SIG-M5 treated with dmso at 0.1 percent for 504 hours (cell line): ENCODE data around the gene PKDREJ.

ENCODE experiments used
- DNase-seq: peaks from one replicate; lab custom pipeline; 2025; ENCODE audit not compliant: unreplicated experiment; lab: John Stamatoyannopoulos, UW

The PKDREJ gene

DNA sequence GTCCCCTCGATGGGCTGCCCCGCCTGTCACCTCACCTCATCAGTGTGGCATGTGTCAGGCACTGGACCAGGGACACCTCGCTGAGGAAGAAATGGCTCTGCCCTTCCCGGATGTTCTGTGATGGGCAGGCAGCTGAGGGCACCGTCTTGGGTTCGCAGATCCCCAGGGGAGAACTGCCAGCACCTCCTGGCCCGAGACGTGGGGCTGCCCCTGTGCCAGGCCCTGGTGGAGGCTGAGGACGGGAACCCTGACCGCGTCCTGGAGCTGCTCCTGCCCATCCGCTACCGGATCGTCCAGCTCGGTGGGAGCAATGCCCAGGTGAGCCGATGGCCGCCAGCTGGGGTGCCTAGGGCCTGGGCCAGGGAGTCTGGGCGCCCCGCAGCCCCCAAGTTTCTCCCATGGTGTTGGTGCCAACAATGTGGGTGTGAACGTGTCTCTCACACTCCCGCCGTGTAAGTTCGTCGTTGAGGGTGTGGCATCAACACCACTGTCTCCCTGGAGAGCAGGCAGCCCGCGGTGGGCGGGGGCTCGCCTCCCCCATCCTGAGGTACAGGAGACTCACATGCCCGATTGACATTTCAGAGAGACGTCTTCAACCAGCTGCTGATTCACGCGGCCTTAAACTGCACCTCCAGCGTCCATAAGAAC, 26.2 kb upstream of the PKDREJ start:
- no peak for DNase-seq

DNA sequence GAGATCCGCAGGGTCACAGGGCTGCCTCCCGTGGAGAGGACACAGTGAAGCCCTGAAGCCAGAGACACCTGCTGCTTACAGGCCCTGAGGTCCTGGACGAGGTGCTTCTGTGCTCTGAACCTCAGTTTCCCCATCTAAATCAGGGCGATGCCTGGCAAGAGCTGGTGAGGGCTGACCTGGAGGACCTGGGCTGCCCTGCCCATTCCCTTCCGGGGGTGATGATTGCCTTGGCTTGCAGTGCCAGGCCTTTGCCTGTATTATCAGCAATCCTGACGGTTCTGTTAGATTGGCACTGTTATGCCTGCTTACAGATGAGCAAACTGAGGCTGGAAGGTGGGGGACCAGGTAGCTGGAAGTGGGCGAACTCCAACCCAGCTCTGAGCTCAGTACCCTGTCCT, 25.7 kb upstream of the PKDREJ start:
- no peak for DNase-seq

DNA sequence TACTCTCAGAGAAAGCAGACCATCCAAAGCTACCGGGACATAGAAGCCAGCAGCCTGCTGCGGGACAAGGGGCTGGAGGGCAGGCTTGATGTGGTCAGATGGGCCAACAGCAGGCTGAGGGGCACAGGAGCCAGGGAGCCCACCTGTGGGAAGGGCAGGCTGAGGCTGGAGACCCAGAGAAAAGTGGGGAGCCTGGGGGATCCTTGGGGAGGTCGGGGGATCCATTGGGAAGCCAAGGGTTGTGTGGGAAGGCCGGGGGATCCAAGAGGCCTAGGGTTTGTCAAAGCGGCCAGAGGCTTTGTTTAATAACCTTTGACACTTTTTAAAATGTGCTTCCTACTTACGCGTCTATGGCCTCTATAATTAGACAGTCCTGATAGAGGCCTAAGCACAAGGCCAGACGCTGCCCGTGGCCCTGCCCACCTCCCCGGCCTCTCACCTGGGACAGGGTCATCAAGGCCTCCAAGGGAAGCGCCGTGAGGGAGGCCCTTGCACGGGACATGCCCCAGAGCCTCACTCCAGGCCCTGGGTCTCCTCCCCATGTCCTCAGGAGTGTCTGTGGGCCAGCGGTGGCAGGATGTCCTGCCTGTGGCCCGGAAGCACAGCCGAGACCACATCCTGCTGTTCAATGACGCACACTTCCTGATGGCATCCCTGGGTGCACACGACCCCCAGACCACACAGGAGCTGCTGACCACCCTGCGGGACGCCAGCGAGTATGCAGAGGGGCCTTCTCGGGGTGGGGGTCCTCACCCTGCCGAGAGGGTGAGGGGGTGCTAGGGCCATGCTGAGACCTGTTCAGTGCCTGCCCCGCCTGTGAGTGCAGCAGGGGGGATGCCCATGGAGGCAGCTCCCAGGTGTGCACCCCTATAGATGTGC, 25.0 kb upstream of the PKDREJ start:
- DNase-seq = no peak

DNA sequence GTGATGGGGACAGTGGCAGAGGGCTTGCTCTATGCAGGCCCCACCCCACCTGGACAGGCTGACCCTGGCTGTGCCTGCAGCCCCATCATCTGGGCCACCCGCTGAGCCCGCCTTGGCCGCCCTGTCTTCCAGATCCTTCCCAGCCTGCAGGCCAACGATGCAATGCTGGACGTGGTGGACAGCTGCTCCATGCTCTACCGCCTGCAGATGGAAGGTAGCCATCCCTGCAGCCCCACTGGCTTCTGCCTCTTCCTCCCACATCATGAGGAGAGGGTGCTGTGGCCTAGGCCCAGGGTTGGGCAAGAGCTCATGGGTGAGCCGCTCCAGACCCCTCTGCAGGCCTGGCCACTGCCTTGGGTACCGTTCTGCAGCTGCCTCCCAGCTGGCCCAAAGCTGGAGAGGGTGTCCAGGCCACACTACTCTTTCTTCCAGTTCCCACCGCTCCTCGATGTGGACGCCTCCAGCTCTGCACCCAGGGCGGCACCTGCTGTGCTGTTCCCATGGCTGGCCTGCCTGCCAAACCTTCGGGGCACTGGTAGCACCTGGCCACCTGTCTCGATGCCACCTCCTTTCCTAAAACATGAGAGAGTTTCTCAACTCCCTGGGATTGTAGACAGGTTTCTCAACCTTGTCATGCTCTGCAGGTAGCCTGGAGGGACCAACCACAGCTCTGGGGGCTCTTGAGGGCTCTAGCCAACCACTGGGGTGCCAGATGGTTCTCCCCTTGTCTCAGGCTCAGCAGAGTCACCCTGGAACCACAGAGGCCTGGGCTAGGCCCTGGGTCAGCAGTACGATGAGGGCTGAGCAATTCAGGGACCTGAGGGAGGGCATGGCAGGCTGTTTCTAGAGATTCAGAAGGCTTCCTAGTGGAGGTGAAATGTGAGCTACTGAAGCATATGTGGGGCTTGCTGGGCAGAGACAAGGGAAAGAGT, 24.1 kb upstream of the PKDREJ start:
- DNase-seq = no peak

DNA sequence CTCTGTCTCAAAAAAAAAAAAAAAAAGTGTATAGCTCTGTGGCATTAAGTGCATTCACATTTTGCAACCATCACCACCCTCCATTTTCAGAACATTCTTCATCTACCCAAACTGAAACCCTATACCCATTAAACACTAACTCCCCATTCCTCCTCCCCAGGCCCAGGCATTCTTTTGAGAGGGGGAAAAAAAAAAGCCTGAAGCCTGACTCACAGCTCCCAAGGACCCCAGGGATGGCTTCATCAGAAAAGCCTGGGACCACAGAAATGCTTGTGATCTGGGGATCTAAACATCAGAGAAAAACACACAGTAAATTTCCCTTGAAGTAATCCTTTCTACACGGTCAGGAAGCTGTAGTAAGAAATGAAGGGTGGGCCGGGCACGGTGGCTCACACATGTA, 22.9 kb upstream of the PKDREJ start:
- no peak for DNase-seq

DNA sequence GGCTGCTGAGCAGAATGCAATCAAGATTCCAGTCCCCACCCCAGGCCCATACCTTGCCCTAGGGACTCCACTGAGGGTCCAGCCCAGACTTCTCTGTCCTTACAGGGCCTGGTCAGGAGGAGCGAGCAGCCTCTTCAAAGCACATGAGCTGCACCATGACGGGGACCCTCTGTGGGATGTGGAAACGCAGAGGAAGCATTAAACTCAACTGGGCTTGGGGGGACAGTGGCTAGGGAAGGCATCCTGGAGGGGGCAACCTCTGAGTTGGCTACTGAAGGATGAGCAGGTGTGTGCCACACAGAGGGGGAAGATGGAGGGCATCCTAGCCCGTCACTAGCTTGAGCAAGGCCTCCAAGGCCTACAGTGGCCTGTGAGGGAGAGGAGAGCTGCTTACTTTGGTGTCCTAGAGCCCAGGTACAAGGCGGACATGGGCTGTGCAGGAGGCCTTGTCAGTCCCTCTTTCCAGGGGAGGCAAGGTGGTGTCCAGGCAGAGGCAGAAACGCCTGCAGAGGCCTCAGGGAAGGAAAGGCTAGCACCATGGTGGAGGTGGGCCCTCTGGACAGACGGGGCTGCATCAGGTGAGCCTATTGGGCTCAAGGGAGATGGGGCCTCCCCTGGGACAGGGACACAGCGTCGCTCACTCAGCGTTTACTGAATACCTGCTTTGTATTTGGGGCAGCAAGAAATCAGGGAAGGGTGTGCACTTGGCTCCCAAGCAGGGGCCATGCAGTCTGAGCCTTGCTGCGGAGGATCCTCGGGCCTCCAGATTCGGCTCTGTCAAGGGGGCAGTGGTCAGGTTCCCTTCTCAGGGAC, 18.9 kb upstream of the PKDREJ start:
- no peak for DNase-seq

DNA sequence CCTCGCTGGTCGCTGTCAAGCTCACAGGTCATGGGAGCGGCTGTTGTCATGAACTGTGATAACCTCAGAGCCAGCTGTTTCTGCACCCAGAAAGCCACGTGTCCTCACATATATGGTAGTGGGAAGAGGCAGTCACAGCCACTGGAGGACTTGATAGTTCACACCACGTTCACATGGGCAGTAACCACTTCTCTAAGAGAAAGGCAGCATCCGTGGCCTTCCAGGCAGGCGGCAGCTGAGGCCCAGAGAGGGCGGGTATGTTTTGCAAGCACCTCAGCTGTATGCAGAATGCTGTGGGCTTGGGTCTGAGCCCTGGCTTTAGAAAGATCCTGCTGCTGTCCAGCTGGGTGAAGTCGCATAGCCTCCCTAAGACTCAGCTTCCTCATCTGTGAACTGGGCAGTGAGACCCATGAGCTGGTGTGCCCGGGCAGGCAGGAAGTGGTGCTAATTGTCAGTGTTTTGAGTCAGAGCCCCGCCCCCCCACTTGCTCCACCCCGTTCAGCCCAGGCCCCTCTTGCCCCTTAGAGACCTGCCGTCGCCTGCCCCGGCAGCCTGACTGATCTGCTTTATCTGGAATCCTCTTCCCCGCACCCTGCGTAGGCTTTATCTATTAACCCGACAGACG, 18.0 kb upstream of the PKDREJ start:
- DNase-seq = no peak

DNA sequence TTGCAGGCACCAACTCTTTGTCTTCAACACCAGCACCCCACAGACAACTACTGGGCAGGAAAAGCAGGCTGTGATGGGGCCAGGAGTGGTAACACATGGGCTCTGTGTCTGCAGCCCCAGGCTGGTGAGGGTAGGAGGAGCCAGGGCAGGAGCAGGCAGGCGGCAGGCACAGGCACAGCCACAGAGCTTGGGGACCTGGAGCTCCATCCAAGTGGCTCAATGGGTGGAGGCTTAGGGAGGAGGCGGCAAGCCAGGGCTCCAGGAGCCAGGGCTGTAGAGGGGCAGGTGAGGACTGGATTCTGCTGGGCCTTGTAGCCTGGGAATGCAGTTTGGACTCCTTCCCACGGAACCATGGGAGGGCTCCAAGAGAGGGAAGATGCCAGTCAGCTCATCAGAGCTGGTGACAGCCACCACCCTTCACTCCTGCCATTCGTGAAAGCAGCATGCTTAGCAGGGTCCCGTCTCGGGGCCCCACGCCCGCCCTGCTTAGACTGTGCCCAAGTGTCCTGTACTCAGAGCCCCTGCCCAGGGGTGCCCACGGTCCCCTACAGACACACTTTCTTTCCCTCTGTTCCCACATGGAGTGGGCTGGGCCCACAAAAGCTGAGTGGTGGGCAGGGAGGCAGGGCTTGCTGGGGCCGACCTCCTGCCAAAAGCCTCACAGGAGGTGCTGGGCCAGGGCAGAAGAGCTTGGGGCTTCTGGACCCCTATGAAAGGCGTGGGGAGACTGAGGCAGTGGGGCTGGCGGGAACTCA, 17.1 kb upstream of the PKDREJ start:
- DNase-seq = no peak

DNA sequence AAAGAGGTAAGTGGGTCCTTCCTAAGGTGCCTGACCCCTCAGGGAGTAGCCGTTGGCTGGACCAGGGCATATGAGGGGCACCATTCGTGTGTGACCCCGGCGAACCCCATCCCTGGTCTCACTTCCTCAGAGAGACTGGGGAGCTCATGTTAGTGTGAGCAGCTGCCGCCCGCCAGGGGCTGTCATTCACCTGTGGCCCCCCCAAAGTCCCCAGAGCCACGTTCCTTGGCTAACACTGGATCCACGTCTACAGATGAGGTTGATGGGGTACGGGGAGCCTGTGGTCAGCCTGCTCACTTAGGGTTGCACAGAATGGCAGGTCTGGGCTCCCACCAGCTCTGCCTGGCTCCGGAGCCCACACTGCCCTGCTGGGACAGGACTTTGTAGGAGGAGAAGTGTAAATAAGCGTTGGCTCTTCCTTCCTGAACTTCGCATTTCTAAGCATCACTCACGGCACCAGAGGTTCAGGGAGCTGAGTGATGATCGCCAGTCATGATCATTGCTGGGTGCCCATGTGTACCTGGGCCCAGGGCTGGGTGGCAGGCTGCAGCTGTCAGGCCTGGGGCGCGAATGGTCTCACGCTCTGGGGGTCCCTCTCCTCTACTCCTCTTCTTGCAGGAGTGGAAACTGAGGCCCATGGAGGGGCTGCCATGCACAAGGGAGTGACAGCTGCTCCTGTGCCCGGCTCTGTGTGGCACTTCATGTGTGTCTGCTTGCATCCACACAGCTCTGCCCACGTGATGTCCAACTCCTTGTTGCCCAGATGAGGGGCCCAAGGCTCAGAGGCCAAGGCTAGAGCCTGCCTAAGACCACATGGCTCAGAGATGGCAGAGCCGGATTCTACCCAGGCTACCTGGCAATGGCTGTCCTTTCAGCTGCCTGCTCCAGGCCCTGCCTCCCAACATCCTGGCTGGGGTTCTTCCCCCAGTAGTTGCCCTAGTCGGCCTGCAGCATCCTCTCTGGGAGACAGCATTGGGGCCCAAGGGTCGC, 15.8 kb upstream of the PKDREJ start:
- no peak for DNase-seq

DNA sequence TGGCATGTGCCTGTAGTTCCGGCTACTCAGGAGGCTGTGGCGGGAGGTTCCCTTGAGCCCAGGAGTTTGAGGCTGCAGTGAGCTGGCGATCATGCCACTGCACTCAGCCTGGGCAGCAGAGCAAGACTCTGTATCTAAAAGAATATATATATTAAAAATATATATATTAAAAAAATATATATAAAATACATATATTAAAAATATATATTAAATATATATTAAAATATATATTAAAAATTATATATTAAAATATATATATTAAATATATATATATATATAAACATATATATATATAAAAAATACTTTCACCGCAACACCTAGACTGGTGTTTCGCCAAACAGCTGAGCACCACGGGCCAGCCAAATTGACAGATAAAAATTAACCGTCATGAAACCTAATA, 13.4 kb upstream of the PKDREJ start:
- DNase-seq = no peak

DNA sequence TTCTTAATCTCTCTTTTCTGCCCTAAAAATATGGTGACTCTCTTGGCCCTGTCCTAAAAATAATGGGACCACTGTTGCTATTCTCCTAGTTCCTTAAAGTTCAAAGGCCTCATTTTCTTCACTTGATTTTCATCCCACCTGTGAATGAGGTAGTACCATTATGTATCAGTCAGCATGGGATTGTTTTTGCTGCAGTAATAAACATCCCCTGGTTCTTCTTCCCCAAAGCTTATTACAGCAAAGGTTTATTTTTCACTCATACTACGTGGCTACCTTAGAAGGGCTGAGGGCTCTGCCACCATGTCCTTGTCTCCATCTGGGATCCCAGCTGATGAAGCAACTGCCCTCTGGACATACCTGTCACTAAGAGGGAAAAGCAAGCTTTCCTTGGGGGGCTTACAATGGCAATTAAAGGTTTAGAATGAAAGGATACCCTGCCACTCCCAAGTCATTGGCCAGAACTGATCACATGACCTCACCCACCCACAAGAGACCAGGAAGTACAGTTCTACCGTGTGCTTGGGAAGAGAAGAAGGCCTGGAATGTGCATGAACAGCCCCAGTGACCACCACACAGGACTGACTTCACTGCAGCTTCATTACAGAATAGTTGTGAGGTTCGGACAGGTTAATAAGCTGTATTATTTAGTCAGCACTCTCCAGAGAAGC, 12.4 kb upstream of the PKDREJ start:
- no peak for DNase-seq

DNA sequence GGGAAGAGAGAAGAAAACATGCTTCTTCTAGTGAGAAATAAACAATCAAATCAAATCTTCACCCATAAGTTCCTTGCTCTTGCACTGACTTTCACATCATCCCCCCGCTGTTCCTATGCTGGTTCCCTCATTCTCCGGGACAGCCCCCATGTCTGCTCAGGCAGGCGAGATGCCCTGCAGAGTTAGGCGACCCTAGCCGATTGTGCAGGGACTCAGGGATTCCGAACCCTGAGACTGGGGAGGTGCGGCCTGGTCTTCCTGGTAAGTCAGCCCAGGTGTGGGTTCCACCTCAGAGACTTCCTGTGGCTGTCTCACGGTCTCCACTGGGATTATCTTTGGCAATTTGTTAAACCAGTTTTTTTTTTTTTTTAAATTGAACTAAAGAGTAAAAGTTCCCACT, 11.2 kb upstream of the PKDREJ start:
- no peak for DNase-seq

DNA sequence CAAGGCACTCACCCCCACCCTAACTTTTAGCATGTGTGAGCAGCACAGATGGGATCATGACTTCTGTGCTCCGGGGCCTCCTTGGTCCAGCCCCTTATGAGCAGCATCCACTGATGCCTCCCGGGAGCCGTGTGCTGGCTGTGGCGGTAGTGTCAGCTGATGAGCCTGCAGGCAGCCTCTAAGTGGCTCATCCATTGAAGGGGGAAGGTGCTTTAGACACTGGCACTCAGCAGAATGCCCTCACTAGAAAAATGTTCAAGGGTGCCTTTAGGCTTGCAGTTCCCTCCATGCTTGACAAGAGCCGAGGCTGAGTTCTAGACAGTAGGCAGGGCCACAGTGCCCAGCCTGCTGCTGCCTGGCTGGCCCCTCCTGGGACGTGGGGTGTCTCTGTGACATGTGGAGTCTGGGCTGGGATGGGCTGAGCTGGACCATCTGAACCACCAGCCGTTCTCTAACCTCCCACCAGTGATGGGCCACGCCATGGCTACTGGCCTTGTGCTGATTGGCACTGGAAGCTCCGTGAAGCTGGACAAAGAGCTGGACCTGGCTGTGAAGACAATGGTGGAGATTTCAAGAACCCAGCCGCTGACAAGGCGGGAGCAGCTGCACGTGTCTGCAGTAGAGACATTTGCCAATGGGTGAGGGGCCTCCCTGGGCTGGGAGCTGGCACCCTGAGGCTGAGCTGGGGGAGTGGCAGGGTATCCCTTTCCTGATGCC, 10.4 kb upstream of the PKDREJ start:
- no peak for DNase-seq

DNA sequence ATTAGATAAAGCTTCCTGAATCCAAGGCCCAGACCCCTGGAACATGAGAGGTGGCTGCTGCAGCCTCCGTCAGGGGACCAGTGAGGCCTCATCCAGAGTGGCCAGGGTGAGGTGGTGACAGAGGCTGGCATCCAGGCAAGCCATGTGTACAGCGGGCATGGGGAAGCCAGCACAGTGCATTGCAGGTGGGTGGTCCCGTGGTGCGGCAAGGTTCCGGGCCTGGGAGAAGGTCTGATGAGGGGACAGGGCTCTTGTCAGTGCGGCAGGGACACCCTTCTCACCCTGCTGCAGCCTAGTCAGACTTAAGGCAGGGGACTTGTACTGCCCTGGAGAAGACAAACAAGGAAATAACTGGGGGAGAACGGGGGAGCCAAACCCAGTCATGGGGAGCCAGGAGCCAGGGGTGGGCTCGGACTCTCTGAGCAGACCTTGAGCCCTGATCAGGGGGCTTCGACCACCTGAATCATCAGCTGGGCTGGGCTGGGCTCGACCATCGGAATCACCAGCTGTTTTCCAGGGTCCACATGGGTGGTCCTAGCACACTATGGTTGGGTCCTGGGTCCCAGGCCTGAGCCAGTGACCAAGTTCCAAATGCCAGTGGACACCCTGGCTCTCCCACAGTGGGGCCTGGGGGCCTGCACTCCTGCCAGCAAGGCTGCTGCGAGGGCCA, 9.8 kb upstream of the PKDREJ start:
- DNase-seq = no peak

DNA sequence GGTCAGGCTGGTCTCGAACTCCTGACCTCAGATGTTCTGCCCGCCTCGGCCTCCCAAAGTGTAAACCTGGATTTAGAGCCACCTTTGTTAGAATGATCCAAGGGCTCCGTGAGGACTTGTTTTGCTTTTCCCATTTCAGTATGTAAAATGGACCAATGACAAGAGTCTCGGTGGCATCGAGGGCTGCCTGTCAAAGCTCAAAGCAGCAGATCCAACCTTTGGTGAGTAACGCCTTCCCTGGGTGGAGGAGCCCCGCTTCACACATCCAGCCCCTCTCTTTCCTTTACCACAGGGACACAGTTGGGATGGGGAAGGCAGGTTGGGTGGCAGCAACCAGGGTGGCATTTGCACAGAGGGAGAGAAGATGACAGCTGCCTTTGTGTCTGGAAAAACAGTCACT, 9.1 kb upstream of the PKDREJ start:
- no peak for DNase-seq

DNA sequence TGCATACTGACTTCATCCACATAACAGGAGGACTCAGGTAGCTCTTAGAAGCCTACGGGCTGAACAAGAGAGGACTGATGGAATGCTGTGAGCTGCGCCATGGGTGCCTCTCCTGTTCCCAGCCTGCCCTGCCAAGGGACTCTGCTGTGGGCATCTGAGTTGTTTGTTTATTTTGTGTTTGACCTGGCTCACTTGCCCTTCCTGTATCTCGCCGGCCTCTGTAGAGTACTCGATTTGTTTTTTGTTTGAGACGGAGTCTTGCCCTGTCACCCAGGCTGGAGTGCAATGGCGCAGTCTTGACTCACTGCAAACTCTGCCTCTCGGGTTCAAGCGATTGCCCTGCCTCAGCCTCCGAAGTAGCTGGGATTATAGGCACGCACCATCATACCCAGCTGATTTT, 6.4 kb upstream of the PKDREJ start:
- DNase-seq = no peak
